Neural progenitor cell (in vitro differentiated cells): Measurements from ENCODE around the gene ISG15. TPM values are rescaled to one million over a fixed set of nuclear protein-coding genes. Genes with fewer than 3 reads are reported as not detected.
A peak's percentile ranks its signal among the peaks of the same experiment; 100 is the strongest.

Experiments
- DNase-seq: peaks from one replicate; pipeline ENCODE4 v3.0.0-alpha.2; 2016; ENCODE audit warnings: low spot score
- H2AFZ ChIP-seq: fragments of 200-600 bp; sonication (generic); replicated peaks from 2 replicates; pipeline ENCODE4 v1.6.1; 2016; ENCODE audit warnings: antibody characterized with exemption
- H3F3A ChIP-seq: fragments of 200-600 bp; sonication (generic); 2 replicates; pipeline ENCODE4 v1.6.1; 2016; ENCODE audit warnings: antibody characterized with exemption, low read depth
- H3K27ac ChIP-seq: fragments of 200-600 bp; sonication (generic); 2 replicates; pipeline ENCODE4 v1.5.1; 2016; ENCODE audit warnings: mild to moderate bottlenecking
- H3K27me3 ChIP-seq: fragments of 200-600 bp; sonication (generic); 2 replicates; pipeline ENCODE4 v1.6.1; 2016; ENCODE audit warnings: mild to moderate bottlenecking, moderate library complexity
- H3K36me3 ChIP-seq: fragments of 200-600 bp; sonication (generic); 2 replicates; pipeline ENCODE4 v1.5.1; 2016
- H3K4me1 ChIP-seq: fragments of 200-600 bp; sonication (generic); 2 replicates; pipeline ENCODE4 v1.6.1; 2016; ENCODE audit warnings: mixed run types
- H3K4me2 ChIP-seq: fragments of 200-600 bp; sonication (generic); 2 replicates; pipeline ENCODE4 v1.6.1; 2016
- H3K4me3 ChIP-seq: fragments of 200-600 bp; sonication (generic); 2 replicates; pipeline ENCODE4 v1.5.1; 2016
- H3K79me2 ChIP-seq: fragments of 200-600 bp; sonication (generic); 2 replicates; pipeline ENCODE4 v1.6.1; 2016; ENCODE audit warnings: low read depth
- H3K9ac ChIP-seq: fragments of 200-600 bp; sonication (generic); 2 replicates; pipeline ENCODE4 v1.6.1; 2016
- H3K9me3 ChIP-seq: fragments of 200-600 bp; sonication (generic); 2 replicates; pipeline ENCODE4 v1.5.1; 2016; ENCODE audit warnings: low read depth
- H4K20me1 ChIP-seq: fragments of 200-600 bp; sonication (generic); 2 replicates; pipeline ENCODE4 v1.6.1; 2016; ENCODE audit warnings: low read depth
- H3K27ac Mint-ChIP-seq: 3 replicates; pipeline ENCODE4 v1.8.0; 2021; ENCODE audit warnings: mixed read lengths
- H3K27me3 Mint-ChIP-seq: 2 replicates; pipeline ENCODE4 v1.8.0; 2022; ENCODE audit warnings: low read depth, mild to moderate bottlenecking, inconsistent platforms, moderate library complexity, mixed read lengths; ENCODE audit not compliant: insufficient read depth
- H3K36me3 Mint-ChIP-seq: 3 replicates; pipeline ENCODE4 v1.8.0; 2021; ENCODE audit warnings: mixed read lengths
- H3K4me1 Mint-ChIP-seq: 3 replicates; pipeline ENCODE4 v1.8.0; 2021; ENCODE audit warnings: mixed read lengths
- H3K4me3 Mint-ChIP-seq: 3 replicates; pipeline ENCODE4 v1.8.0; 2021; ENCODE audit warnings: mild to moderate bottlenecking, moderate library complexity, mixed read lengths
- H3K9me3 Mint-ChIP-seq: 3 replicates; pipeline ENCODE4 v1.8.0; 2020; ENCODE audit warnings: mixed read lengths
- CTCF ChIP-seq: fragments of 200-600 bp; sonication (generic); IDR thresholded peaks from 2 replicates; pipeline ENCODE4 v1.5.1; 2017; ENCODE audit warnings: antibody characterized with exemption, mild to moderate bottlenecking
- EZH2 ChIP-seq: fragments of 200-600 bp; sonication (generic); IDR thresholded peaks from 2 replicates; pipeline ENCODE4 v1.6.1; 2017; ENCODE audit warnings: antibody characterized with exemption, mild to moderate bottlenecking, moderate library complexity
- EZH2phosphoT487 ChIP-seq: fragments of 200-600 bp; sonication (generic); IDR thresholded peaks from 2 replicates; pipeline ENCODE4 v1.6.1; 2017; ENCODE audit warnings: antibody characterized with exemption
- small RNA-seq: library from RNA; depleted of rRNA; stranded (forward); fragments of <200 nt; gene quantifications from one replicate; pipeline ENCODE3, GENCODE V24; 2015
- total RNA-seq: library from RNA; depleted of rRNA; stranded (reverse); fragments of >200 nt; gene quantifications from 2 replicates; pipeline ENCODE4 v1.2.3, GENCODE V29; 2015; ENCODE audit warnings: low replicate concordance

Gene ISG15
- total RNA-seq, 1 donor from 2014 or later, result 22.4 TPM

GRCh38 chr1:1063261-1063944 is 50.1 kb downstream of the ISG15 start:
- Histone ChIP-seq H3K4me2 (no peak overlapping the region), H3K9ac (no peak overlapping the region), H4K20me1 (peaks cover 39% of the 10 kb centered on the region), H3K4me1 (peaks cover 13% of the 10 kb centered on the region), H2AFZ (no peak overlapping the region), H3F3A (peaks cover 20% of the 10 kb centered on the region), H3K36me3 (no peaks in the 10 kb centered on the region), H3K27me3 (peaks cover 96% of the 10 kb centered on the region), H3K9me3 (no peaks in the 10 kb centered on the region), H3K79me2 (no peaks in the 10 kb centered on the region), H3K4me3 (no peak overlapping the region), H3K27ac (no peak overlapping the region)
- Mint-ChIP-seq H3K27ac (no peak overlapping the region), H3K27me3 (peaks cover 18% of the 10 kb centered on the region), H3K4me3 (peak overlapping the region; percentile 64), H3K4me1 (peaks cover 16% of the 10 kb centered on the region), H3K9me3 (no peaks in the 10 kb centered on the region), H3K36me3 (no peaks in the 10 kb centered on the region)
- no peak for DNase-seq
- TF ChIP-seq EZH2 (no peak), EZH2phosphoT487 (no peak), CTCF (no peak)

Small RNA genes lying within 50 kb of the gene (small RNA-seq; reads per million reads assigned to genes)
- gene AL645608.3, result not detected

Other genes with a start within 250 kb of the ISG15 start
- gene SAMD11, start 89.6 kb upstream of the ISG15 start, total RNA-seq, result 0.15 TPM in 1 of 2 replicates, not detected in the other
- 39.6 and 69.1 TPM in 2 replicates for gene NOC2L, start 54.2 kb upstream of the ISG15 start, total RNA-seq
- 10.7 and 33.8 TPM in 2 replicates for gene KLHL17, start 52.9 kb upstream of the ISG15 start, total RNA-seq
- gene PLEKHN1, start 47.0 kb upstream of the ISG15 start, total RNA-seq, result 0.09 TPM in 1 of 2 replicates, not detected in the other
- gene PERM1, start 31.4 kb upstream of the ISG15 start, total RNA-seq, result not detected in 2 replicates
- 7.6 and 35.7 TPM in 2 replicates for gene HES4, start 13.4 kb upstream of the ISG15 start, total RNA-seq
- 34.1 and 142 TPM in 2 replicates for gene AGRN, start 6.6 kb downstream of the ISG15 start, total RNA-seq
- gene RNF223, start 60.8 kb downstream of the ISG15 start, total RNA-seq, result not detected in 2 replicates
- 8.0 and 24.0 TPM in 2 replicates for gene C1orf159, start 102.6 kb downstream of the ISG15 start, total RNA-seq
- 0.22 TPM in 1 of 2 replicates, not detected in the other for gene TTLL10, start 160.4 kb downstream of the ISG15 start, total RNA-seq
- not detected in 2 replicates for gene TNFRSF18, start 193.1 kb downstream of the ISG15 start, total RNA-seq
- gene TNFRSF4, start 200.7 kb downstream of the ISG15 start, total RNA-seq, result 0.09 TPM in 1 of 2 replicates, not detected in the other
- 16.6 and 43.4 TPM in 2 replicates for gene SDF4, start 218.5 kb downstream of the ISG15 start, total RNA-seq
- 15.8 and 32.4 TPM in 2 replicates for gene B3GALT6, start 218.7 kb downstream of the ISG15 start, total RNA-seq
- 0.28 and 2.1 TPM in 2 replicates for gene C1QTNF12, start 233.2 kb downstream of the ISG15 start, total RNA-seq